GM12865 (cell line): Measurements from ENCODE around the gene PRPF8.

ENCODE experiments used
- DNase-seq: peaks from one replicate; pipeline ENCODE4 v3.0.0; 2010; ENCODE audit warnings: low read depth
- H3K4me3 ChIP-seq: 2 replicates; pipeline ENCODE4 v1.5.1; 2011; ENCODE audit warnings: mild to moderate bottlenecking, low read depth, low read length, control low read depth
- TF ChIP-seq, protein P1 (sequence below): IDR thresholded peaks from 2 replicates; pipeline ENCODE4 v1.5.1; 2011; ENCODE audit warnings: low read length, control low read depth, low read depth, inconsistent platforms; ENCODE audit not compliant: insufficient read depth; ENCODE audit errors: missing control alignments

The PRPF8 gene

DNA sequence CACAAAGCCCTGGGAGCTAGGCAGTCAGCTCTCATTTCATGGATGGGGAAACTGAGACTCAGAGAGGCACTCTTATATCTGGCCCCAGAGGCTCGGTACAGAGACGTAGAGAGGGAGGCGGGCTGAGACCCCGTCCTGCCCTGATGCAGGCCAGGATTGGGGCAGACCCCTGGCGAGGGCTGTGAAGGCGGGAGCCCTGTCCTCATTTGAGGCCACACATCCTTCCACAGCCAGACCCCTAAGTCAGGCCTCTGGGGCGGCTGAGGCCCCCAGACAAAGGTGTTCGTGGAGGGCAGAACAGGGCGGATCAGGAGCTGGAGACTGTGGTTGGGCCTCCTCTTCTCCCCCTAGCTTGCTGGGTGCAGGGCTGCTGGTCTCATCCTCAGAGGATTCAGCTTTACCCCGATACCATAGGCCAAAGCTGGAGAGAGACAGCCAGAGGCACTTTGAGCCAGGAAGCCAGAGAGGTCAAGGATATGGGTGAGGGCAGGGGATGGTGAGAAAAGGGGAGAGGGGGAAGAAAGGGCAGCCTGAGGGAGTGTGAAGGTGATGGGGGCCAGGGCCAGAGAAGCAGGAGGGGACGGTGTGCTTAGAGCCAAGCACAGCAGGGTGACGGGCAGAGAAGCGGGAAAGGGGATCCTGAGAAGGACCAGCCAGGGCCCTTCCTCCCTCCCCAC is 38.3 kb downstream of the PRPF8 start:
- H3K4me3 ChIP-seq, result no peak overlapping the region
- no peak for DNase-seq
- TF ChIP-seq, protein P1, sequence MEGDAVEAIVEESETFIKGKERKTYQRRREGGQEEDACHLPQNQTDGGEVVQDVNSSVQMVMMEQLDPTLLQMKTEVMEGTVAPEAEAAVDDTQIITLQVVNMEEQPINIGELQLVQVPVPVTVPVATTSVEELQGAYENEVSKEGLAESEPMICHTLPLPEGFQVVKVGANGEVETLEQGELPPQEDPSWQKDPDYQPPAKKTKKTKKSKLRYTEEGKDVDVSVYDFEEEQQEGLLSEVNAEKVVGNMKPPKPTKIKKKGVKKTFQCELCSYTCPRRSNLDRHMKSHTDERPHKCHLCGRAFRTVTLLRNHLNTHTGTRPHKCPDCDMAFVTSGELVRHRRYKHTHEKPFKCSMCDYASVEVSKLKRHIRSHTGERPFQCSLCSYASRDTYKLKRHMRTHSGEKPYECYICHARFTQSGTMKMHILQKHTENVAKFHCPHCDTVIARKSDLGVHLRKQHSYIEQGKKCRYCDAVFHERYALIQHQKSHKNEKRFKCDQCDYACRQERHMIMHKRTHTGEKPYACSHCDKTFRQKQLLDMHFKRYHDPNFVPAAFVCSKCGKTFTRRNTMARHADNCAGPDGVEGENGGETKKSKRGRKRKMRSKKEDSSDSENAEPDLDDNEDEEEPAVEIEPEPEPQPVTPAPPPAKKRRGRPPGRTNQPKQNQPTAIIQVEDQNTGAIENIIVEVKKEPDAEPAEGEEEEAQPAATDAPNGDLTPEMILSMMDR, result no peak

DNA sequence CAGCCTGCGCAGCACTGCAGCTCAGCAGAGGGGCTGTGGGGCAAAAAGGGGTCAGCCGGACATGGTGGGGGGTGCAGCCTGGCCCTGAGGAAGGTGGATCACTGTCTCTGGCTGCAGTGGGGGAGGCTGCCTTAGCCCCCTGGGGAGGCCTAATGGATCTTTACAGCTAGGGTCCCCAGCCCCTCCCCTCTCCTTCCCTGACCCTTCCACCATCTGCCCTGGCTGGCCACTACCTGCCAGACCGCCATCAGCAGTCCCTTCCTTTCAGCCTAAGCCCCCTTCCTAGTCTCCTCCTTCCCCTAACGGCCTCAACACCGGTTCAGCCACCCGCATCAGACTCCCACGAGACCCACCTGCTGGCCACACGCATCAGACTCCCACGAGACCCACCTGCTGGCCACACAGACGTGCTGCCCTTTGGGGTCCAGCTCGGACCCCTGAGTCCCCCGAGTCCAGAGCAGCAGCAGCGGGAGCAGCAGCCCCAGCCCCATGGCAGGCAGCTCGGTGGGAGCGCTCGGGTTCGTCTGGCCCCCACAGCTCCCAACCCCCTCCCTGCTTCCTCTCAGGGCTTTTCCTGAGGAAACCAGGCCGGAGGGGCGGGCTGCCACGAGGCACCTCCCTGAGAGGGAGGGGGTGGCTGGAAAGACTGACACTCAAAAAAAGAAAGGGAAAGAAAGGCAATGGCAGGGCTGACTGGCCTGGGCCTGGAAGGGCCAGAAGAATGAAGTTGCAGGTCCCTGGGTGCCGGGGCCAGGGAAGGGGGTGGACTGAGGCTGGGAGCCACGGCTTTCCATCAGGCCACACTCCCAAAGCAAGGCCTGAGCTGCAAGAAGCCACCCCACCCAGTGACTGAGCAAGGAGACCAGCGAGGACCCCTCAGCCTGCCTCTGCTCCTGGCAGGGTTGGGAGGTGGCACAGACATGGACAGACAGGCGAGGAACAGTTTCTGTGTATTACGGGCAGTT is 39.2 kb downstream of the PRPF8 start, which contains the start of gene SCARF1:
Gene SCARF1, minus strand, starts transcription at position 526 of the 965 bp plus-strand sequence. Its CDS starts 35 bp downstream, at position 491.
- TF ChIP-seq, protein P1, result no peak
- DNase-seq, result no peak

DNA sequence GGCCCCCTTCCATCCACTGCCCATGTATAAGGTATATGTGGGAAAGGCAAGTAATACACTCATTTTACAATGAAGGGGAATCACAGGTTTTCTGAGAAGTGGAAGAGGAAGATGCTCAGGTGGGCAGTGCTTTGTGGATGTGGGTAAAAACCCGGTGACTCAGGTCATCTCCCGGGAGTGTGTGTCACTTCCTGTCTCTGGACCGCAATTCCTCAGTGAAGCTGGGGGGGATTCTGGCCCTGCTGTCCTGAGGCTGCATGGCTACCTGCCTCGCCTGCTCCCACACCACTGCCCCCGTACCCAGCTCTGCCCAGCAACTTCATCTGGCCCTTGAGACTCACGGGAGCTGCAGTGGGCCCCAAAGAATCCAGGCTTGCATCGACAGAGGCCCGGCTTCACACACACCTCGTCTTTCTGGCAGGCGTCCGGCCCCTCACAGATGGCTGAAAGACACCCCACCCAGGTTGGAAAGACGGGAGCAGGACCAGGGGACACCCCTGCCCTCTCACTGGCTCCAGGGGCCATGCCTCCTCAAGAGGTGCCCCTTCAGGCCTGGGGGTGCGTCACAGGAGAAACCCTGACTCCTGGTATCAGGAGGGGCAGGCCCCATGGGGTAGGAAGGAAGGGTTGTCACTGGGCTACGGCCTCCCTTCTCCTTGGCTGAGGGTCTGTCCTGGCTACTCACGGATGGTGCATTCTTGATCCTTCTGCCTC is 40.0 kb downstream of the PRPF8 start:
- TF ChIP-seq, protein P1, result no peak
- DNase-seq, result peak; percentile 85
- peak overlapping the region; percentile 67 for H3K4me3 ChIP-seq

More for the DNA sequence above, 39.2 kb downstream of the PRPF8 start, which contains the start of gene SCARF1:
- peak within 1 kb of the TSS; percentile 67 for H3K4me3 ChIP-seq

DNA sequence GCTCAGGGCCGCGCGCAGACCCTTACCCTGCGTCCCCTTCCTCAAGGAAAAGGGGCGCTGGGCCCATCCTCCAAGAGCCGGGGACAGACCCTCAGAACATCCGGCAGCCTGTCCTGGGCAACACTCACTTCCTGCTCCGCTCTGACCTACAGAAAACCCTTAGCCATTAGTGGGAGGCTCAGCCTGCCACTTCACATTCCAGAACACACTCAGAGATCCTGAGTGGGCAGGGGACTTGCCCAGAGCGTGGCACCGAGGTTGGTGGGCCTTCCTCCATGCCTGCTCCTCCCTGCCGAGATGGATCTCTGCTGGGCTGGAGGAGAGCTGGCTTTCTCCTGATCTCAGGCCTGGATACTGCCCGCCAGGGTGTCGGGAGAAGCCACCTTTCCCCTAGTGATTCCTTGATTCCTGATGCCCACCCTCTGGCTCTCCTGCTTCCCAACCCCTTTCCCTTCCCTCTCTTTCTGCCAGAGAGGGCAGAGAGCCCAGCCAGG is 40.6 kb downstream of the PRPF8 start:
- DNase-seq, result peak; percentile 51
- TF ChIP-seq, protein P1, result no peak
- H3K4me3 ChIP-seq, result peak overlapping the region; percentile 67

DNA sequence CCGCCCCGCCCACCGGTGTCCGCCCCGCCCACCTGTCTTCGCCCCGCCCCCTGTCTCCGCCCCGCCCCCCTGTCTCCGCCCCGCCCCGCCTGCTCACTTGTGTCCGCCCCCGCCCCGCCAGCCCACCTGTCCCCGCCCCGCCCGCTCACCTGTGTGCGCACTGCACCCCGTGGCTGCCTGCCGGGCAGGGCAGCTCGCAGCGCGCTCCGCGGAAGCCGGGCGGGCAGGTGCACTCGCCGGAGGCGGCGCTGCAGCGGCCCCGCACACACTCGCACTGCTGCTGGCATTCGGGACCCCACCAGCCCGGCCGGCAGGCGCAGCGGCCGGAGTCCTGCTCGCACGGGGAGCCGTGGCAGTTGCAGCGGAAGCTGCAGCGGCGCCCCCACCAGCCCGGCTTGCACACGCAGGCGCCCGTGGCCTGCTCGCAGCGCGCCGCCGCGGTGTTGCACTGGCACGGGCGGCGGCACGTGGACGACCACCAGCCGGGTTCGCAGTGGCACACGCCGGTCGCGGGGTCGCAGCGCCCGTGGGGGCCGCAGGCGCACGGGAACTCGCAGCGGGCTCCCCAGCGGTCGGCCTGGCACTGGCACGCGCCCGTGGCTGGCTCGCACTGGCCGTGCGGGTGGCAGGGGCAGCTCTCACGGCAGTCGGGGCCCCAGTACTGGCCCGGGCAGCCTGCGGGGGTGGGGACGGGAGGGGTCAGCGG is 41.2 kb downstream of the PRPF8 start:
- DNase-seq, result peak; percentile 71
- peak overlapping the region; percentile 67 for H3K4me3 ChIP-seq
- TF ChIP-seq, protein P1, result peak; percentile 28

DNA sequence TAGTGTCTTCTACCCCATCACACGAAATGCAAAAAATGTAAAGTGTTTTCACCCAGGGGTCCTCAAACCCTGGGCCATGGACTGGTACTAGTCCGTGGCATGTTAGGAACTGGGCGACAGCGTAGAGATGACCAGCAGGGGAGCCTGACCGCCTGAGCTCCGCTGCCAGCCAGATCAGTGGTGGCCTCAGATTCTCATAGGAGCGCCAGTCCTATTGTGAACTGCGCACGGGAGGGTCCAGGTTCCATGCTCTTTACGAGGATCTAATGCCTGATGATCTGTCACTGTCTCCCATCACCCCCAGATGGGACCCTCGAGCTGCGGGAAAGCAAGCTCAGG is 43.6 kb downstream of the PRPF8 start:
- DNase-seq, result no peak
- TF ChIP-seq, protein P1, result no peak
- no peak overlapping the region for H3K4me3 ChIP-seq
